Naive thymus-derived CD8-positive, alpha-beta T cell (primary cell): ENCODE measurements around the gene MAP7D3. TPM values are rescaled to one million over a fixed set of nuclear protein-coding genes. Genes with fewer than 3 reads are reported as not detected.

Source experiments
- ATAC-seq, 2 donors: fragments of 150-1000 bp; cut with Tn5 transposase in 1 of 2; sonication (Bioruptor Pico), chemical (Tn5 transposase) in 1 of 2; 1 replicate in 1 of 2; 2 replicates in 1 of 2; pipeline ENCODE4 v1.10.0; 2021; ENCODE audit warnings: mild to moderate bottlenecking in 2 of 2, moderate library complexity in 2 of 2
- POLR2A ChIA-PET: fragments of 350-600 bp; sonication (Branson Sonifier 250); formaldehyde crosslinking; loops from one replicate; lab custom pipeline; 2021; ENCODE audit warnings: antibody characterized with exemption; lab: Charles Lee
- DNase-seq, 10 donors: peaks; one replicate each; pipeline versions ENCODE4 v3.0.0 to v3.0.0-alpha.2; 2020 to 2022
- H3K27ac Mint-ChIP-seq, 10 donors: one replicate each; pipeline ENCODE4 v1.8.0; 2020 to 2022; ENCODE audit warnings: mild to moderate bottlenecking in 10 of 10, mixed read lengths in 10 of 10, moderate library complexity in 4 of 10, inconsistent platforms in 1 of 10
- H3K27me3 Mint-ChIP-seq, 5 donors: one replicate each; pipeline ENCODE4 v1.8.0; 2021 to 2022; ENCODE audit warnings: mixed read lengths in 5 of 5
- H3K36me3 Mint-ChIP-seq, 3 donors: one replicate each; pipeline ENCODE4 v1.8.0; 2020 to 2022; ENCODE audit warnings: mixed read lengths in 3 of 3, mild to moderate bottlenecking in 2 of 3, inconsistent platforms in 1 of 3
- H3K4me1 Mint-ChIP-seq, 4 donors: one replicate each; pipeline ENCODE4 v1.8.0; 2021 to 2022; ENCODE audit warnings: mixed read lengths in 4 of 4
- H3K4me3 Mint-ChIP-seq, 10 donors: one replicate each; pipeline ENCODE4 v1.8.0; 2020 to 2022; ENCODE audit warnings: mild to moderate bottlenecking in 10 of 10, mixed read lengths in 10 of 10, moderate library complexity in 6 of 10, inconsistent platforms in 1 of 10
- H3K9me3 Mint-ChIP-seq, 9 donors: one replicate each; pipeline ENCODE4 v1.8.0; 2020 to 2022; ENCODE audit warnings: mixed read lengths in 9 of 9, mild to moderate bottlenecking in 3 of 9, inconsistent platforms in 1 of 9, moderate library complexity in 1 of 9
- polyA plus RNA-seq, 3 donors: library from polyadenylated mRNA; unstranded; fragments of 300-500 nt; fragmentation: Illumina TruSeq; gene quantifications; one replicate each; pipeline ENCODE4 v1.2.3, GENCODE V29; 2021
- total RNA-seq, 8 experiments: library from RNA in 2 of 8; stranded (reverse) in 2 of 8; gene quantifications; one replicate each; pipeline ENCODE4 v1.2.3 and lab custom pipeline; 2021 to 2026

MAP7D3 gene
- total and polyA plus RNA-seq, 5 experiments from 2014 or later, result 3.5 to 8.3 (median 5.6) TPM

DNA sequence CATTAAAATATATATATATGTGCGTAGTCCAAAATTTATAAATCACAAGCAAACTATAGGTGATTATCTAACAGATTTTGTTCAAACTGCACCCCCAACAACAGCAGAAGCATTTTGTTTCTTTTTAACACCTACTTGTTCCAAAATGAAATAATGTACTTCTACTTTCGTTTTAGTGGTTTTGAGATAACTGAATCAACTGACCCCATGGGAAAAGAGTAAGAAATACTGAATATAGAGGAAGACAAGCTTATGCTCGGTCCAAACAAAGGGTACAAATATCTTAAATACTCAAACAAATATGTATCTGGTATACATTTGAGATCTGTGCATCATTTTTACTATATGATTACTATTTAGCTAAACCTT, 22.4 kb downstream of the MAP7D3 start:
- ATAC-seq, result no peak
- Mint-ChIP-seq H3K36me3 (peaks cover 0 to 73% (median 9%) of the 10 kb centered on the region in 3 donors), H3K4me1 (peaks cover 0 to 20% (median 2%) of the 10 kb centered on the region in 4 donors), H3K9me3 (no peaks in the 10 kb centered on the region), H3K27ac (peak overlapping the region in 1 of 10 donors; percentile 35), H3K4me3 (no peak overlapping the region), H3K27me3 (no peaks in the 10 kb centered on the region)
- no peak for DNase-seq
- POLR2A ChIA-PET, result no interaction called here

DNA sequence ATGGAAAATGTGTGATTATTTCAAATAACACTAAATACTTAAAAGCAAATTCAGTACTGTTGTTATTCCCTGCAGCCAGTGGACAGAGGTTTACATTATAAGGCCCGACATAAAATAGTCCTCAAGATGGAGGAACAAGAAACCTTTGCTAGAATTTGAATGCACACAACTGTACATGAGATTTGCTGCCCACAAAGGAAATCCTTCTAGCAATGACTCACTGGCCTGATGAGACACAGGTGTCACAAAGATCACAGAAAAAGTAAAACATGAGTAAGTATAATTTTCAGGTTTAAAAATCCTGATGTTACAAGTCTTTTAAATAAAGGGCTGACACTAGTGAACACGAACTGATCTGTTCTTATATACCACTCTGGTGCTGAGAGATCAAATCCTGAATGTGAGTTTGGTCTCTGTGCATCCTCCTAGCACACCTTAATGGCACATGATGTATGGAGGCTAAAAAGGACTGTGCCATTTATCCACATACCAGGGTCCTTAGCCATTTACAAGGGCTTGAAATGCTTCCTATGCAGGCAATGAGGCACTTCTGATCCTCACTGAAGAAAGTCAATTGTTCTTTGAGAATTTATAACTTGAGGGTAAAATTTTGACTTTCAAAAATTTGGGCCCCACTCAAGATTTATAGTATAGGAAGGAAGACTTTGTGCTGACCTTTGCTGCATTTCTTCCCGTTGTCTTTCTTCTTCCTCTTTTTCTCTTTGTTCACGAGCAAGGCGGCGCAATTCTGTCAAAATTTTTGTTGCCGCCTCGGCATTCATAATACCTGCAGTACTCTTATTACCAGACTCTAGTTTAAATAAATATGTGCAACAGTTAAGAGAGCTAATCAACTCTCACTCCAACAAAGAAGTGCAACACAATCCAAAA, 23.0 kb downstream of the MAP7D3 start:
- ATAC-seq (peak in 1 of 2 donors; percentile 53), DNase-seq (no peak)
- Mint-ChIP-seq H3K27me3 (no peaks in the 10 kb centered on the region), H3K4me1 (peaks cover 0 to 20% (median 2%) of the 10 kb centered on the region in 4 donors), H3K27ac (peak overlapping the region in 2 of 10 donors; percentile 25 to 35), H3K36me3 (peaks cover 0 to 73% (median 9%) of the 10 kb centered on the region in 3 donors), H3K4me3 (peak overlapping the region in 1 of 10 donors; percentile 28), H3K9me3 (no peaks in the 10 kb centered on the region)
- POLR2A ChIA-PET, result no interaction called here

DNA sequence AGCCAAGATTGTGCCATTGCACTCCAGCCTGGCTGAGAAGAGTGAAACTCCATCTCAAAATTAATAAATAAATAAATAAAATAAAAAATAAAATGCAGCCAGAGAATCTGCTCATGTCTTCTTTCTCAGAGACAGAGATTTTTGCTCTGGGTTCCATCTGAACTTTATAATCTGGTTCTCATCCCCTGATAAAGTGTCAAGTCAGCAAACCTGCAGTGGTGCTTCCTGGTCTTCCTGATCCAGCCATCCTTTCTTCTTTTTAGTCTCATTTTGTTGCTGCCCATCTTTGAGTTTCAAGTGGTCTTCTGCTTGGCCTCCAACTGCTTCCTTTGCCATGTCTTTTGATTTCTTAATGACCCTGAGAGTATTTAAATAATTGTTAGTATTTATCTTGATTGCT, 24.1 kb downstream of the MAP7D3 start:
- Mint-ChIP-seq H3K27me3 (no peaks in the 10 kb centered on the region), H3K36me3 (peaks cover 0 to 77% (median 9%) of the 10 kb centered on the region in 3 donors), H3K4me1 (peaks cover 0 to 20% (median 2%) of the 10 kb centered on the region in 4 donors), H3K9me3 (no peaks in the 10 kb centered on the region), H3K27ac (peak overlapping the region in 1 of 10 donors; percentile 30), H3K4me3 (no peak overlapping the region)
- POLR2A ChIA-PET, result no interaction called here
- DNase-seq (no peak), ATAC-seq (no peak)

DNA sequence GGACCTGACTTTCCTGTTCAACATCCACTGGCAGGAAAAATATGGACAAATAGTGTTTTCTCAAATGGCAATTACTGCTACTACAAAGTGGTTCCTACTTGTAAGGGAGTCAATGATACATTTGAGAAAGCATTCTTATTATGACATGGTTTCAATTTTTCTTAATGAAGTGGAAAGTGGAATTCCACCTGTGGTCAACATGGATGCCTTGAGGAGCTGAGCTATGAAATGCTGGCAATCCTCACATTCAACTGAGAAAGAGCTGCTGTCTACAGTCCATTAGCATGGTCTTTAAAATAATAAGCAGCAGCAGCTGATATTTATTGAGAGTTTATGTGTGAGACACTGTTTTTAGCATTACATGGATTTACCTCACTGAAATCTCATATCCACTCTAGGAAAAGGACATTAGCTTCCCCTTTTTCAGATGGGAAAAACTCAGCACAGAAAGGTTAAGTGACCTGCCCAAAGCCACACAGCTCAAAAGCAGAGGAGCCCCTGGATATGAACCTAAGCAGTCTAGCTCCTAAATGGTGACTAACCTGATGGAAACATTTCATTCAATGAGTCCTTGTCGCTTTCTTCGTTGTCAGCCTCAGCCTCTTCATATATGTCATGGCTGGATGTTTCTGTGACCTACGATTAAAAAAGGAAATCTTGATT, 29.2 kb downstream of the MAP7D3 start:
- Mint-ChIP-seq H3K36me3 (peaks cover 0 to 69% (median 12%) of the 10 kb centered on the region in 3 donors), H3K27ac (no peak overlapping the region), H3K4me3 (no peak overlapping the region), H3K27me3 (no peaks in the 10 kb centered on the region), H3K4me1 (no peaks in the 10 kb centered on the region), H3K9me3 (no peaks in the 10 kb centered on the region)
- DNase-seq (no peak), ATAC-seq (no peak)
- POLR2A ChIA-PET, result no interaction called here

DNA sequence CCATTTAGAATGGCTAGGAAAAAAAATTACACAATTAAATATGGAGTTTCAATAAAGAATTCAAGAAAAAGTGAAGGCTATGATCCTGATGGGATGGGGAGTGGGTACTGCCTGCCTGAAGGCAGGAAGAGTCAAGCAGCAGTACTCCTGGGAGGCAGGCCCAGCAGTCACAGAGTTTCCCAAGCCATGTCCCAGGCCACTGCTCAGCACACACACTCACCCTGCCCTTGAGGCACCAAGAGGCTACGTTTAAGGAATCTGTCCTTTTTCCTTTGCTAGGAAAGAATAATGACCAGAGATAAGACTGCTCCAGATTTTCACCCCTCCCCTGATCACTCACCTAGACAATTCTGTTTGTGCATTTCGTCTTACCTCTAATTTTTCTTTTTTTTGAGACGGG, 30.2 kb downstream of the MAP7D3 start:
- Mint-ChIP-seq H3K27me3 (no peaks in the 10 kb centered on the region), H3K27ac (no peak overlapping the region), H3K36me3 (peaks cover 0 to 63% (median 12%) of the 10 kb centered on the region in 3 donors), H3K4me3 (no peak overlapping the region), H3K4me1 (no peaks in the 10 kb centered on the region), H3K9me3 (no peaks in the 10 kb centered on the region)
- ATAC-seq (no peak), DNase-seq (no peak)
- POLR2A ChIA-PET, result no interaction called here

DNA sequence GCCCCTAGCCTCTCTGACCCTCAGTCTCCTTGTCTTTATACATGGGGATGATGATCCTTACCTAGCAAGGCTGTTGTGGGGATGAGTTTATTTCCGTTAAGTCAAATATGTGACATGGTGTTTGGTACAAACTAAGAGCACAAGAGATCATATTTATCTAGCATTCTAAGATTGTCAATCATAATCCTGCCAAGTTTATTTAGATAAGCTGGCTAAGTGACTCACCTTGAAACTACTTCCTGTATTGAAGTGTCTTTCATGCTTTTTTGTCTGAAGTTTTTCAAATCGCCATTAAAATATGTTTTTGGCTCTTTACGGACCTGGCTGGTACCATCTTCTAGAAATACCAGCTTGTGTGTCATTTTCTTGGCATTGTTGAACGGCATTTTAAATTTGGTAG, 30.7 kb downstream of the MAP7D3 start:
- Mint-ChIP-seq H3K27me3 (no peaks in the 10 kb centered on the region), H3K4me1 (no peaks in the 10 kb centered on the region), H3K27ac (no peak overlapping the region), H3K9me3 (no peaks in the 10 kb centered on the region), H3K36me3 (peaks cover 0 to 61% (median 10%) of the 10 kb centered on the region in 3 donors), H3K4me3 (no peak overlapping the region)
- ATAC-seq, result no peak
- POLR2A ChIA-PET, result no interaction called here
- no peak for DNase-seq

DNA sequence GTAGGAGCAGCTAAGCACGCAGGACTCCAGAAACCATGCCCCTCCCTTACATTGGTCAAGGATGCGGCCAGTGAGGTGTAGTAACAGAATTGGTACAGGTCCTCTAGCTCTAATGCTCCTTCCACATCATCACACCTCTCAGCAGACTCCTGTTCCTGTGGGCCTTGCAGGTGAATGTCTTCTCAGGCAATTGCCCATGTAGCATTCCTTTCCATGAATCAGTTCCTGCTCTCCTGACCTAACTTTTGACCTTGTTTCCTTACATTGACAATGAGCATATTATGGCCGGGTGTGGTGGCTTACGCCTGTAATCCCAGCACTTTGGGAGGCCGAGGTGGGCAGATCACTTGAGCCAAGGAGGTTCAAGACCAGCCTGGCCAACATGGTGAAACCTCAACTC, 31.3 kb downstream of the MAP7D3 start:
- Mint-ChIP-seq H3K4me3 (no peak overlapping the region), H3K9me3 (no peaks in the 10 kb centered on the region), H3K27me3 (no peaks in the 10 kb centered on the region), H3K27ac (no peak overlapping the region), H3K4me1 (no peaks in the 10 kb centered on the region), H3K36me3 (peaks cover 0 to 59% (median 10%) of the 10 kb centered on the region in 3 donors)
- DNase-seq, result no peak
- POLR2A ChIA-PET, result no interaction called here
- no peak for ATAC-seq

DNA sequence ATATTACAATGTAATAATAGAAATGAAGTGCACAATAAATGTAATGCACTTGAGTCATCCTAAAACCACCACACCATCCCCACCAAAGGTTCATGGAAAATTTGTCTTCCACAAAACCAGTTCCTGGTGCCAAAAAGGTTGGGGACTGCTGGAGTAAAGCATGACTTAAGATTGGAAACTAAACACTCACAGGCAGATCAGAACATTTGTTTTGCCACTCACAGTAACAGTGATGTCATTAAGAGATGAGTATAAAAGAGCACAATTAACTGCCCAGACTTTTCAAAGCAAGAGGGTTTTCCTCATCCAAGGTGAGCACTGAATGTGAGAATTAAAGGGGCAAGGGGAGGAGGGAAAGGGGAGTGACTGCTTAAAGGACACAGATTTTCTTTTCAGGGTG, 35.6 kb downstream of the MAP7D3 start:
- Mint-ChIP-seq H3K36me3 (peaks cover 0 to 29% (median 5%) of the 10 kb centered on the region in 3 donors), H3K27me3 (no peaks in the 10 kb centered on the region), H3K4me1 (peaks cover 0 to 3% (median 0%) of the 10 kb centered on the region in 4 donors), H3K27ac (peak overlapping the region in 1 of 10 donors; percentile 2), H3K9me3 (no peaks in the 10 kb centered on the region), H3K4me3 (no peak overlapping the region)
- DNase-seq (no peak), ATAC-seq (no peak)
- POLR2A ChIA-PET, result no interaction called here

DNA sequence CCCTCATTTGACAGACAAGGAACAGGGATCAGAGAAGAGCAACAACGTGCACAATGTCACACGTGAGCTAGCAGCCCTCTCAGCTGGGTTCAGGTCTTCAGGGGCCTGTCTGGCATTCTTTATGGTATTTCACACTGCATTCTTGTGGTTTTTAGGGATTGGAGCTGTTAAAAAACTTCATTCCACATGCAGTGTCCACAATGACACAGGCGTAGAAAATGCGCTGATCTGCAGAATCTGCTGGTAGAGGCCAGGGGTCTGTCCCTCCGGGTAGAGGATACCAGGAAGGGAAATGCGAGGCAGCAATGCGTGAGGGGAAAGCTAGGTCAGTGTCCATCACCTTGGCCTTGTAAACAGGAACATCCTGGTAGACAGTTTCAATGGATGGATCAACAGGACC, 36.6 kb downstream of the MAP7D3 start:
- Mint-ChIP-seq H3K4me3 (no peak overlapping the region), H3K27ac (peak overlapping the region in 1 of 10 donors; percentile 22), H3K4me1 (peaks cover 0 to 12% (median 0%) of the 10 kb centered on the region in 4 donors), H3K27me3 (no peaks in the 10 kb centered on the region), H3K36me3 (peaks cover 0 to 31% (median 6%) of the 10 kb centered on the region in 3 donors), H3K9me3 (no peaks in the 10 kb centered on the region)
- POLR2A ChIA-PET, result no interaction called here
- DNase-seq (no peak), ATAC-seq (no peak)

DNA sequence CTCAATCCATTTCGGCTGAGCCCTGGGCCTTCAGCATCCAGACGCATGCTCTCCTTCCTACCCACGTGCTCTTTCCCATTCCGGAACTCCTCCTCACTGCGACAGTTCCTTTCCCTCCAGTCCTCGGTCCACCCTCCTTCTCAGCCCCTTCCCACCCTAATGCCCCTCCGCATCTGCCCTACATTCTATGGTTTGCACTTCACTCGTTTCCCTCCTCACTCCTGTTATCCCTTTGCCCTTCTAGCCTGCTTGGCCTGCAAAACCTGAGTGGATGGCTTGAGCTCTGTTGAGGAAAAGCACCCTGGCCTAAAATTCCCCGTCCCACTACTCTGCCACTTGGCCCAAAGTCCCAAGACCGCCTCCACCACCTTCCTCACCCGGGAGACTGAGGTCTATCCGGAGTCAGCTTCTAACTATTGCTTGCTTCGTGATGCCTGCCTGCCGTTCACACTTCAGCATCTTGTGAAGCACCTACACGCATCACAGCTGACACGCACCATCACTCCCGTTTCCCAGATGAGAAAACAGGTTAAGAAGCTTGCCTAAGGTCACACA, 38.6 kb downstream of the MAP7D3 start:
- H3K4me3 Mint-ChIP-seq, result no peak overlapping the region
- ATAC-seq (no peak), DNase-seq (no peak)
- peaks cover 0 to 15% (median 0%) of the 10 kb centered on the region in 4 donors for H3K4me1 Mint-ChIP-seq
- POLR2A ChIA-PET, result no interaction called here
- peak overlapping the region in 2 of 10 donors; percentile 20 to 46 for H3K27ac Mint-ChIP-seq
- H3K36me3 Mint-ChIP-seq, result peaks cover 0 to 23% (median 2%) of the 10 kb centered on the region in 3 donors
- no peaks in the 10 kb centered on the region for H3K9me3 Mint-ChIP-seq
- no peaks in the 10 kb centered on the region for H3K27me3 Mint-ChIP-seq

DNA sequence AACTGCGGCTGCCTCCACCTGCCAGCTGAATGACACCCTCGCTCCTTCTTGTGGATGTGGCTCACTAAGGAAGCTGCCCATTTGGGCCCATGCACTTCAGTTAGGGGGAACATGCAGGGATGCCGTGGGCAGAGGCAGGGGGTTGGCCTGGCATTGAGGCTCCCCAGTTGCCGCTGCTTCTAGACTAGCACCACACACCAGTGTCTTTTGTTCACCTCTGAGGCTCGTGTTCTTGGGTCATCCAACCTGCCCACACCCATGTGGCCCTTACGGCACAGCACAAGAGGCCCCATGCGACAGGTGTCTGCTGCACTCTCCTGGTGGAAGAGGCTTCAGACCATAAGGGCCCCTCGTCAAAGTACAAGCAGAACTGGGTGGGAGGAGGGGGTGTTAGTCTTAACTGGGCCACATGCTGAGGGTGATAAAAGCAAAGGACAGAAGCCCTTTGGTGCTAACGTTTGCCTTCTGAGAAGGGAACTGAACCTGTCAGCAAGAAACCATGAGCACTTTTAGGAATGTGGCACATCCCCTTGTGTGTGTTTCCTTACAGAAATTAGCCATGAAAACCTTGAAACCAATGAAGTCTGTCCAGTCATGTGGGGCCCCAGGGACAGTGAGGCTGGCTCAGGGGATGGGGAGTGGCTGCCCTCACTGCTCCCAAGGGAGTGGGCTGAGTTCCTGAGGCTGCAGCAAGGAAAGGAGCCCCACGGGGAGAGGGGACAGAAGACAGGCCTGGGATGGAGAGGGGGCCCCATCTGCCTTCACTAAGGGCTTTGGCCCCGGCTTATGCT, 39.2 kb downstream of the MAP7D3 start:
- no peak for ATAC-seq

DNA sequence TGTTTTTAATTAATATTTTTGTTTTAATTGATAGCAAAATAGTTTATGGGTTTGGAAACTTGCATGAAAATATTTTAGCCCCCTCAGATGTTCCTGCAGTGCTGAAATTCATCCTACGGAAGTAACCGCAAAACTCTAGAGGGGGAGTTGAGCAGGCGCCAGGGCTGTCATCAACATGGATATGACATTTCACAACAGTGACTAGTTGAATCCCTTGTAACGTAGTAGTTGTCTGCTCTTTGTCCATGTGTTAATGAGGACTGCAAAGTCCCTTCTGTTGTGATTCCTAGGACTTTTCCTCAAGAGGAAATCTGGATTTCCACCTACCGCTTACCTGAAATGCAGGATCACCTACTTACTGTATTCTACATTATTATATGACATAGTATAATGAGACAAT, 40.4 kb downstream of the MAP7D3 start:
- Mint-ChIP-seq H3K4me1 (peaks cover 0 to 15% (median 0%) of the 10 kb centered on the region in 4 donors), H3K36me3 (peaks cover 0 to 25% (median 2%) of the 10 kb centered on the region in 3 donors), H3K27me3 (no peaks in the 10 kb centered on the region), H3K4me3 (no peak overlapping the region), H3K27ac (no peak overlapping the region), H3K9me3 (no peaks in the 10 kb centered on the region)
- DNase-seq (no peak), ATAC-seq (no peak)
- POLR2A ChIA-PET, result no interaction called here

More for the DNA sequence above, 39.2 kb downstream of the MAP7D3 start:
- H3K27me3 Mint-ChIP-seq, result no peaks in the 10 kb centered on the region
- H3K36me3 Mint-ChIP-seq, result peaks cover 0 to 25% (median 2%) of the 10 kb centered on the region in 3 donors
- no peak for DNase-seq
- H3K4me1 Mint-ChIP-seq, result peaks cover 0 to 15% (median 0%) of the 10 kb centered on the region in 4 donors
- H3K4me3 Mint-ChIP-seq, result no peak overlapping the region
- no peak overlapping the region for H3K27ac Mint-ChIP-seq
- POLR2A ChIA-PET, result no interaction called here
- H3K9me3 Mint-ChIP-seq, result no peaks in the 10 kb centered on the region
